ENCODE results near the gene C6orf163. TPM values are rescaled to one million over a fixed set of nuclear protein-coding genes. Genes with fewer than 3 reads are reported as not detected.

C6orf163 gene
- total RNA-seq, 1 experiment from 2014 or later: 1.2 TPM

- no peak overlapping the region for H4K91ac ChIP-seq (ENCODE audit: insufficient read length, low read depth, low read length)
- H4K5ac ChIP-seq (ENCODE audit: insufficient read length, low read depth, low read length): no peak overlapping the region
- no peak overlapping the region for H2BK120ac ChIP-seq (ENCODE audit: low read depth, low read length, poor library complexity, severe bottlenecking)
- H2BK20ac ChIP-seq (ENCODE audit: low read depth, low read length, poor library complexity, severe bottlenecking): no peak overlapping the region
- H3K27ac ChIP-seq (ENCODE audit: insufficient read length, low read depth, low read length): no peak overlapping the region
- WGBS (ENCODE audit: extremely low coverage, insufficient read length, low lambda C conversion rate): no CpG with 5 or more reads among the region's 5 CpGs
- no peak overlapping the region for H2AFZ ChIP-seq (ENCODE audit: low read length)
- no peaks in the 10 kb centered on the region for H3K79me1 ChIP-seq (ENCODE audit: insufficient read depth, low read depth, low read length, poor library complexity, severe bottlenecking)
- no peak overlapping the region for H3K9ac ChIP-seq (ENCODE audit: extremely low read depth, insufficient read length, low read length)
- H4K20me1 ChIP-seq (ENCODE audit: control insufficient read depth, insufficient read depth, insufficient read length): no peaks in the 10 kb centered on the region
- H2BK5ac ChIP-seq (ENCODE audit: insufficient read length, low read length): no peak overlapping the region
- Mint-ChIP-seq H3K27me3 (ENCODE audit: low read depth) (no peaks in the 10 kb centered on the region), H3K27ac (no peak overlapping the region), H3K36me3 (ENCODE audit: insufficient read depth in 1 of 3, low read depth in 3 of 3) (peaks cover 13 to 29% (median 22%) of the 10 kb centered on the region in 3 experiments), H3K9me3 (peaks cover 33 to 35% of the 10 kb centered on the region in 2 experiments), H3K4me3 (no peak overlapping the region), H3K4me1 (no peaks in the 10 kb centered on the region)
- H3K56ac ChIP-seq (ENCODE audit: insufficient read length, low read depth, low read length): no peak overlapping the region
- H3K79me2 ChIP-seq (ENCODE audit: insufficient read depth, low read length): no peaks in the 10 kb centered on the region
- H3K4ac ChIP-seq (ENCODE audit: low read depth, low read length): no peak overlapping the region
- no peak overlapping the region for H2BK15ac ChIP-seq (ENCODE audit: low read depth, low read length)
- no peak overlapping the region for H3K14ac ChIP-seq (ENCODE audit: insufficient read depth, low read length)
- H3K4me2 ChIP-seq (ENCODE audit: insufficient read depth, insufficient read length, low read length): no peak overlapping the region
- H3K4me1 ChIP-seq (ENCODE audit: insufficient read depth, low read length): no peaks in the 10 kb centered on the region
- H3T11ph ChIP-seq (ENCODE audit: low read length): no peak overlapping the region
- H3K9me3 ChIP-seq (ENCODE audit: control insufficient read depth, low read depth, low read length): no peaks in the 10 kb centered on the region
- no peaks in the 10 kb centered on the region for H3K23me2 ChIP-seq (ENCODE audit: insufficient read length, low read depth, low read length, poor library complexity, severe bottlenecking)
- no peak overlapping the region for H3K18ac ChIP-seq (ENCODE audit: insufficient read length, low read depth, low read length)
- no peak overlapping the region for H2AK5ac ChIP-seq (ENCODE audit: insufficient read length, low read length)
- no peak overlapping the region for H4K8ac ChIP-seq (replicated peaks; ENCODE audit: insufficient read length, low read depth, low read length)
- H3K27me3 ChIP-seq (ENCODE audit: insufficient read depth, low read length): no peaks in the 10 kb centered on the region
- DNase-seq: no peak
- H2BK12ac ChIP-seq (ENCODE audit: insufficient read length, low read depth, low read length): no peak overlapping the region
- TF ChIP-seq CTCF (conservative IDR thresholded peaks at IDR 0.05): no peak
- no peak overlapping the region for H3K23ac ChIP-seq (ENCODE audit: insufficient read length, low read depth, low read length)
Measured at GRCh38 chr6:87364602-87365252, 20.1 kb downstream of the C6orf163 start.

Data from H9 (cell line).